ENCODE data around the gene ZFYVE28.

GRCh38 chr4:2377241-2377640 lies 41.2 kb downstream of the ZFYVE28 start:
- no peak for TF ChIP-seq ZNF274 (IDR thresholded peaks at IDR 0.05; ENCODE audit: low read depth, low read length)
- TF ChIP-seq SUZ12 (IDR thresholded peaks at IDR 0.05; ENCODE audit: extremely low read depth, insufficient read depth, insufficient read length), result no peak
- no peak for TF ChIP-seq YY1 (IDR thresholded peaks at IDR 0.05; ENCODE audit: insufficient read depth, insufficient read length)
